Retinal pigment epithelial cell (primary cell): ENCODE results near the gene CNOT10.
"Not testable (repeated sequence)": the region's sequence is repeated elsewhere in the genome, so short reads cannot be mapped to it uniquely, and the experiment has no call there.

Experiments
- DNase-seq: peaks from one replicate; pipeline ENCODE4 v3.0.0-alpha.2; 2010; ENCODE audit warnings: low read depth
- H3K4me3 ChIP-seq: 2 replicates; pipeline ENCODE4 v1.5.1; 2011; ENCODE audit warnings: mild to moderate bottlenecking, low read length, control low read depth, moderate library complexity
- TF ChIP-seq, protein P1 (sequence below): conservative IDR thresholded peaks from 2 replicates; pipeline ENCODE4 v1.5.1; 2011; ENCODE audit warnings: low read depth, low read length, control low read depth, inconsistent platforms

Gene CNOT10

GRCh38 chr3:32719931-32720330 lies 34.9 kb downstream of the CNOT10 start:
- DNase-seq: no peak
- H3K4me3 ChIP-seq: no peak overlapping the region
- TF ChIP-seq, protein P1, sequence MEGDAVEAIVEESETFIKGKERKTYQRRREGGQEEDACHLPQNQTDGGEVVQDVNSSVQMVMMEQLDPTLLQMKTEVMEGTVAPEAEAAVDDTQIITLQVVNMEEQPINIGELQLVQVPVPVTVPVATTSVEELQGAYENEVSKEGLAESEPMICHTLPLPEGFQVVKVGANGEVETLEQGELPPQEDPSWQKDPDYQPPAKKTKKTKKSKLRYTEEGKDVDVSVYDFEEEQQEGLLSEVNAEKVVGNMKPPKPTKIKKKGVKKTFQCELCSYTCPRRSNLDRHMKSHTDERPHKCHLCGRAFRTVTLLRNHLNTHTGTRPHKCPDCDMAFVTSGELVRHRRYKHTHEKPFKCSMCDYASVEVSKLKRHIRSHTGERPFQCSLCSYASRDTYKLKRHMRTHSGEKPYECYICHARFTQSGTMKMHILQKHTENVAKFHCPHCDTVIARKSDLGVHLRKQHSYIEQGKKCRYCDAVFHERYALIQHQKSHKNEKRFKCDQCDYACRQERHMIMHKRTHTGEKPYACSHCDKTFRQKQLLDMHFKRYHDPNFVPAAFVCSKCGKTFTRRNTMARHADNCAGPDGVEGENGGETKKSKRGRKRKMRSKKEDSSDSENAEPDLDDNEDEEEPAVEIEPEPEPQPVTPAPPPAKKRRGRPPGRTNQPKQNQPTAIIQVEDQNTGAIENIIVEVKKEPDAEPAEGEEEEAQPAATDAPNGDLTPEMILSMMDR: no peak

- DNase-seq: no peak
- no peak overlapping the region for H3K4me3 ChIP-seq
- TF ChIP-seq, protein P1: no peak
These were observed 40.7 kb downstream of the CNOT10 start for GRCh38 chr3:32725721-32726120.

DNA sequence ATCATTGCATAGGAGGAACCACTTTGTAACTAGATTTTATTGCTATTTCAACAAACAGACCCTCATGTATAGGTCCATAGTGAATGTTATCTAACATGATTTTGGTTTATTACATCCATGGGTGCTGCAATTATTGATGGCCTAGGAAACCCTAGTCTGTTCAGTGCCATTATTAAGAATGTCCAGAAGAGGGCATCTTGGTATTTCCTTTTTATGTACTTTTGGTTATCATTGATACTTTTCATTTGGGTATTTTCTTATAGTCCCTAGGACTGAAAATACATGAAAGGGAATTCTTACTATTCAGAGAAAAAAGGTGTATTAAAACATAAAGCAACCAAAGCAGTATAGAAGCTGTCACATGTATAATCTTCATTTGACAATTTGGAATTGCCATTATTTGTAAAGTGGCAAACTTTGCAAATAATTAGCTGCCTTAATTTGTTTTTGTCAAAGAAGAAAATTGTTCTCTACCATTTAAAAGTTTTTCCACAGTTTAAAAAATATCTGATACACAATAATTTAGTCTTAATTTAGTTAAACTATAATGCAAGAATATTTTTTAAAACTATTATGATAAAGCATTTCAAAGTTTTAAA lies 48.7 kb downstream of the CNOT10 start:
- TF ChIP-seq, protein P1: peak; percentile 65
- no peak overlapping the region for H3K4me3 ChIP-seq
- DNase-seq: peak; percentile 5

GRCh38 chr3:32734756-32735155 lies 49.8 kb downstream of the CNOT10 start:
- TF ChIP-seq, protein P1: no peak
- no peak overlapping the region for H3K4me3 ChIP-seq
- DNase-seq: no peak

GRCh38 chr3:32743470-32743869 lies 58.5 kb downstream of the CNOT10 start:
- DNase-seq: not testable (repeated sequence)

DNA sequence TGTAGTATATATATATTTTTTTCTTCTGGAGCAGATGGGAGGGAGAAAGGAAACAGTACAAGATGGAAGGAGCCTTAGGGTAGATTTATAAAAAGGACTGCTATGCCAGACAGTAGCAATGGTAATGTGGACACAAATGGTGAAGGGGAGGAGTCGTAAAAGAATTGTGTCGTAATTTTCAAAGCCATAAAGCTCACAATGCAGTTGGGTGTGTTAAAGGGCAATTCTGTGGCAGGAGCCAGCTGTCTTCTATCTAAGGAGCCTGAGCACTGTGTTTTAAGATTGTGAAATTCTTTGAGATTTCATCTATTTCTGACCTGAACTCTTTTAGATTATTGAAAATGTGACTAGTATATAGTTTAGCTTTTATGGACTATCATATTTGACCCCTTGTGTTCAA lies 58.9 kb downstream of the CNOT10 start:
- TF ChIP-seq, protein P1: no peak
- no peak overlapping the region for H3K4me3 ChIP-seq
- DNase-seq: no peak

More at GRCh38 chr3:32743470-32743869, 58.5 kb downstream of the CNOT10 start:
- not testable (repeated sequence) for H3K4me3 ChIP-seq

DNA sequence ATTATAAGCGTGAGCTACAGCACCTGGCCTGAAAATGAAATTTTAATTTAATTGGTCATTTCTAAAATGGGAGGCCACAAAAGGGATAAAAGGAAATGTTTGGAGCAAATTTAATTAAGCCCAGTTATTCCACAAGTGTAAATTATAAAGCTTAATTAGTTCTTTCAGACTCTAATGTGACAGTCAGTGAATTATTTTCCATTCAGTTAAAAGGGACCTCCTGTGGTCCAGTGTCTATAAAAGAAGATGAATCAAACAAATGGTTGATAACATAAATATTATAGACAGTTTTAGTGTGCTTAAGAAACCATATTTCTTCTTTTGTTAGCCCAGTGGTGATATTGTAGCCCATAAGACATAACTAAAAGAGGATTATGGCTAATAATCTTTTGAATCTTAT lies 66.4 kb downstream of the CNOT10 start:
- no peak for DNase-seq
- TF ChIP-seq, protein P1: no peak
- H3K4me3 ChIP-seq: no peak overlapping the region

DNA sequence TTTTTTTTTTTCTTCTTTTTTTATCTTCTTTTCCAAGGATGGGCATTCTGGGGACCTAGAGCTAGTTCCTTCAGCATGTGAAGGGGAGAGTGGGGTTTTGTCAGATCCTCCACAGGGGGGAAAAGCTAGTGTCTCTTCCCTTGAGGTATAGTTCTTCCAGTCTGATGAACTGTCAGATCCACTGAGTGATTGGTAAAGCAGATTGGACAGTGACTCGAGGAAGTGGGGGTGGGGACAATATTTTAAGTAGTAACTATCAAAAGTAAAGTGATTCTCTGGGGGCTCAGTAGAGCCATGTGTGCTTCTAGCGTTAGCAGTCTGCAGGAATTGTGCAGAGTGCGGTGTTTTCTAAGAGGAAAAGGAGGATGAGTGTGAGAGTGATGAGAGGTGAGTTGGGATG lies 70.8 kb downstream of the CNOT10 start:
- no peak for DNase-seq
- H3K4me3 ChIP-seq: no peak overlapping the region
- TF ChIP-seq, protein P1: no peak
